GM12875 (cell line): Measurements from ENCODE around the gene RNF113B.

ENCODE experiments used
- H3K4me3 ChIP-seq: one replicate; pipeline ENCODE4 v1.5.1; 2011; ENCODE audit warnings: low read depth, low read length, control low read depth
- CTCF ChIP-seq: IDR thresholded peaks from 2 replicates; pipeline ENCODE4 v1.5.1; 2011; ENCODE audit warnings: low read depth, mild to moderate bottlenecking, control low read depth, inconsistent platforms, low read length, moderate library complexity, borderline replicate concordance; ENCODE audit not compliant: insufficient read depth

Gene RNF113B

GRCh38 chr13:98162935-98163334 is 14.1 kb downstream of the RNF113B start:
- no peak for TF ChIP-seq CTCF
- H3K4me3 ChIP-seq, result no peak overlapping the region

GRCh38 chr13:98158172-98158899 is 18.7 kb downstream of the RNF113B start:
- H3K4me3 ChIP-seq, result no peak overlapping the region
- no peak for TF ChIP-seq CTCF

- TF ChIP-seq CTCF, result no peak
- no peak overlapping the region for H3K4me3 ChIP-seq
Observed at GRCh38 chr13:98157609-98158008, 19.5 kb downstream of the RNF113B start.

- no peak for TF ChIP-seq CTCF
- H3K4me3 ChIP-seq, result no peak overlapping the region
Observed at GRCh38 chr13:98157188-98157587, 19.9 kb downstream of the RNF113B start.

GRCh38 chr13:98156259-98156658 is 20.8 kb downstream of the RNF113B start:
- H3K4me3 ChIP-seq, result no peak overlapping the region
- TF ChIP-seq CTCF, result no peak

GRCh38 chr13:98155475-98156109 is 21.5 kb downstream of the RNF113B start:
- H3K4me3 ChIP-seq, result no peak overlapping the region
- no peak for TF ChIP-seq CTCF

- TF ChIP-seq CTCF, result no peak
- H3K4me3 ChIP-seq, result no peak overlapping the region
Observed at GRCh38 chr13:98150832-98151479, 26.1 kb downstream of the RNF113B start.
